Endothelial cell (in vitro differentiated cells): ENCODE data around the gene LRP1B. TPM values are rescaled to one million over a fixed set of nuclear protein-coding genes. Genes with fewer than 3 reads are reported as not detected.

Experiments used
- DNase-seq: peaks from one replicate; pipeline ENCODE4 v3.0.0; 2021; ENCODE audit warnings: low spot score
- H3K27ac Mint-ChIP-seq: one replicate; pipeline ENCODE4 v1.8.0; 2021; ENCODE audit warnings: mixed read lengths, inconsistent platforms; ENCODE audit not compliant: unreplicated experiment
- H3K27me3 Mint-ChIP-seq: one replicate; pipeline ENCODE4 v1.8.0; 2021; ENCODE audit warnings: mild to moderate bottlenecking, moderate library complexity, mixed read lengths, inconsistent platforms; ENCODE audit not compliant: unreplicated experiment
- H3K36me3 Mint-ChIP-seq: one replicate; pipeline ENCODE4 v1.8.0; 2021; ENCODE audit warnings: mild to moderate bottlenecking, low read depth, mixed read lengths, inconsistent platforms; ENCODE audit not compliant: unreplicated experiment
- H3K4me1 Mint-ChIP-seq: one replicate; pipeline ENCODE4 v1.8.0; 2021; ENCODE audit warnings: mild to moderate bottlenecking, mixed read lengths, inconsistent platforms; ENCODE audit not compliant: unreplicated experiment
- H3K4me3 Mint-ChIP-seq: one replicate; pipeline ENCODE4 v1.8.0; 2021; ENCODE audit warnings: mild to moderate bottlenecking, mixed read lengths, inconsistent platforms; ENCODE audit not compliant: unreplicated experiment
- H3K9me3 Mint-ChIP-seq: one replicate; pipeline ENCODE4 v1.8.0; 2021; ENCODE audit warnings: mixed read lengths, inconsistent platforms; ENCODE audit not compliant: unreplicated experiment
- total RNA-seq: library from RNA; stranded (reverse); fragmentation: NEBNext Ultra II Directional; extraction: Animal tissue kit (Norgen Biotek cat#: 25700); gene quantifications from one replicate; pipeline ENCODE4 v1.2.1, GENCODE V29; 2021; ENCODE audit not compliant: unreplicated experiment
- TF ChIP-seq, protein P1 (sequence below): fragments of 200-600 bp; sonication (generic); IDR thresholded peaks from one replicate; pipeline ENCODE4 v1.5.0; 2021; ENCODE audit warnings: antibody characterized with exemption; ENCODE audit not compliant: unreplicated experiment

LRP1B gene
- total RNA-seq, 1 donor from 2014 or later, result 1.4 TPM

- no peak overlapping the region for H3K4me3 Mint-ChIP-seq
- no peaks in the 10 kb centered on the region for H3K9me3 Mint-ChIP-seq
- TF ChIP-seq, protein P1, sequence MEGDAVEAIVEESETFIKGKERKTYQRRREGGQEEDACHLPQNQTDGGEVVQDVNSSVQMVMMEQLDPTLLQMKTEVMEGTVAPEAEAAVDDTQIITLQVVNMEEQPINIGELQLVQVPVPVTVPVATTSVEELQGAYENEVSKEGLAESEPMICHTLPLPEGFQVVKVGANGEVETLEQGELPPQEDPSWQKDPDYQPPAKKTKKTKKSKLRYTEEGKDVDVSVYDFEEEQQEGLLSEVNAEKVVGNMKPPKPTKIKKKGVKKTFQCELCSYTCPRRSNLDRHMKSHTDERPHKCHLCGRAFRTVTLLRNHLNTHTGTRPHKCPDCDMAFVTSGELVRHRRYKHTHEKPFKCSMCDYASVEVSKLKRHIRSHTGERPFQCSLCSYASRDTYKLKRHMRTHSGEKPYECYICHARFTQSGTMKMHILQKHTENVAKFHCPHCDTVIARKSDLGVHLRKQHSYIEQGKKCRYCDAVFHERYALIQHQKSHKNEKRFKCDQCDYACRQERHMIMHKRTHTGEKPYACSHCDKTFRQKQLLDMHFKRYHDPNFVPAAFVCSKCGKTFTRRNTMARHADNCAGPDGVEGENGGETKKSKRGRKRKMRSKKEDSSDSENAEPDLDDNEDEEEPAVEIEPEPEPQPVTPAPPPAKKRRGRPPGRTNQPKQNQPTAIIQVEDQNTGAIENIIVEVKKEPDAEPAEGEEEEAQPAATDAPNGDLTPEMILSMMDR, result no peak
- H3K27ac Mint-ChIP-seq, result no peak overlapping the region
- H3K36me3 Mint-ChIP-seq, result no peaks in the 10 kb centered on the region
- no peak for DNase-seq
- no peaks in the 10 kb centered on the region for H3K4me1 Mint-ChIP-seq
- H3K27me3 Mint-ChIP-seq, result no peaks in the 10 kb centered on the region
These were observed 1754.1 kb downstream of the LRP1B start for GRCh38 chr2:140376686-140377085.

GRCh38 chr2:140363131-140363530 lies 1767.7 kb downstream of the LRP1B start:
- Mint-ChIP-seq H3K36me3 (no peaks in the 10 kb centered on the region), H3K27ac (no peak overlapping the region), H3K27me3 (no peaks in the 10 kb centered on the region), H3K9me3 (no peaks in the 10 kb centered on the region), H3K4me3 (no peak overlapping the region), H3K4me1 (peaks cover 3% of the 10 kb centered on the region)
- no peak for DNase-seq
- TF ChIP-seq, protein P1, result no peak

DNA sequence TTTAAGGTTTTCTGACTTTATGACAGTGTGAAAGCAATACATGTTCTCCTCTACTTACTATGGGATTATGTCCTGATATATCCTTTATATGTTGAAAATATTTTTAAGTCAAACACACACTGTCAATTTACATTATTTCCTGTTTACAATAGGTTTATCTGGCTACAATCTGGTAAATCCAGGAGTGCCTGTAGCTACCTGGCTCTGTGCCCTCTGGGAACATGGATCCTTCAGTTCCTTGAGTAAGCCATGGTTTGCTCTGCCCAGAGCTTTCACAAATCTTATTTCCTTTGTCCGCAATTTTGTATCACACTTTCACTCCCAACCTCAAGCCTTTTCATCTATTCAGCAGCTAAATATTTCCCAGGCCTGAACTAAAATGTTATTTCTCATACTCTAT lies 1768.5 kb downstream of the LRP1B start:
- TF ChIP-seq, protein P1, result no peak
- no peak for DNase-seq

DNA sequence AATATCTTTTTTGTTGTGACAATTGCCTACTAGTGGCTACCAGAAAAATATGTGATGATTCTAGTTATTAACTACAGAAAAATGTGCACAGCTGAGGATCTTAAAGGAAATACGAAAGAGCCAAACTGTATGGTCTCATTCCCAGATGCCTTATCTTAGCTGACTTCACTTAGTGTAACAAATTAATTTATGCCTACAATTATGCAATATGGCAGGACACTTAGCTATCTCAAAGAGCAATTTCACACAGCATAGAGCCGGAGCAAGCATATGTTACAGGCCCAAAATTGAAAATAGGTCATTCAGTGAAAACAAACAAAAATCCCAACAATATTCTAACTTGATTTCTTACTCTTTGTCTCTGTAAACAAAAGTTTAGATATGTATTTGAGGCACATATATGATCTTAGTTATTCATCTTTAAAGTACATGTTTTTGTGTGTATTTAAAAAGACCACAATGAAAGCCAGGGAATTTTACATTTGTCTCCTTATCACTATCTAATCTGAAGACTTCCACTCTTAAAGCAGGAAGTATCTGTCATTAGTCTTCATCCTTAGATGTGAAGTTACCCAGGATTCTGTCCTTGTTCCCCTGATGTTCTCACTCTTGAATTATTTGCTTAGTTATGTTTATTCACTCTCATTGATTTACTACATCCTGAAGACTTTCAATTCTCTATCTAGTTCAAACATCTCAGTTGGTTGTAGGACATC lies 1771.6 kb downstream of the LRP1B start:
- H3K4me3 Mint-ChIP-seq, result no peak overlapping the region
- H3K9me3 Mint-ChIP-seq, result no peaks in the 10 kb centered on the region
- no peak overlapping the region for H3K27ac Mint-ChIP-seq
- no peaks in the 10 kb centered on the region for H3K27me3 Mint-ChIP-seq
- DNase-seq, result no peak
- TF ChIP-seq, protein P1, result no peak
- no peaks in the 10 kb centered on the region for H3K4me1 Mint-ChIP-seq
- H3K36me3 Mint-ChIP-seq, result no peaks in the 10 kb centered on the region

More for the DNA sequence above, 1768.5 kb downstream of the LRP1B start:
- H3K4me1 Mint-ChIP-seq, result peaks cover 3% of the 10 kb centered on the region
- H3K36me3 Mint-ChIP-seq, result no peaks in the 10 kb centered on the region
- no peak overlapping the region for H3K27ac Mint-ChIP-seq
- no peaks in the 10 kb centered on the region for H3K27me3 Mint-ChIP-seq
- no peak overlapping the region for H3K4me3 Mint-ChIP-seq
- no peaks in the 10 kb centered on the region for H3K9me3 Mint-ChIP-seq

- H3K27me3 Mint-ChIP-seq, result no peaks in the 10 kb centered on the region
- no peaks in the 10 kb centered on the region for H3K9me3 Mint-ChIP-seq
- no peaks in the 10 kb centered on the region for H3K4me1 Mint-ChIP-seq
- no peak for DNase-seq
- no peaks in the 10 kb centered on the region for H3K36me3 Mint-ChIP-seq
- no peak overlapping the region for H3K4me3 Mint-ChIP-seq
- no peak overlapping the region for H3K27ac Mint-ChIP-seq
- TF ChIP-seq, protein P1, result no peak
These were observed 1774.1 kb downstream of the LRP1B start for GRCh38 chr2:140356697-140357096.
